ENCODE measurements around the gene ARHGAP10.

The ARHGAP10 gene

DNA sequence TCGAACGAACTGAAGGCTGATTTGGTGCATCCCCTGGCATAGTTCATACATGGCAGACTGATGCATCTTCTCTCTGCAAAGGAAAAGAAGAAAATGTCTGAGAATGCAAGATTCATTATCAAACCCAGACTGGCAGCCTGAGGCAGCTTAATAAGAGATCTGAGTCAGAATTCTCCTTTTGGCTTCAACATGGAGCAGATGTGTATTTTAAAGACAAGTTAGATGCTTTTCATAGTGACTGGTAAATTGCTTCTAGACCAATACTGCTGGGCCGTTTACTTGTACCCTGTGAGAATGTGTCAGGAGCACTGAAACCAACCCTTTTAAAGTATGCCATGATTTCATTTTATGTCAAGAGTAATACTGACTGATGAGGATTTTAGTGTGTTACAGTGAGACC is 388.3 kb downstream of the ARHGAP10 start:
- peaks cover 5% of the 10 kb centered on the region for H3K4me1 Mint-ChIP-seq
- DNase-seq (ENCODE audit: low spot score in 2 of 2), result no peak
- H3K4me3 Mint-ChIP-seq, result no peak overlapping the region
- H3K27ac Mint-ChIP-seq, result no peak overlapping the region
- H3K36me3 Mint-ChIP-seq, result peaks cover 47% of the 10 kb centered on the region
- H3K9me3 Mint-ChIP-seq, result peaks cover 16% of the 10 kb centered on the region
- no peak for ATAC-seq (ENCODE audit: low read depth)
- no peaks in the 10 kb centered on the region for H3K27me3 Mint-ChIP-seq
